Measurements from ENCODE around the gene MISP3.

DNA sequence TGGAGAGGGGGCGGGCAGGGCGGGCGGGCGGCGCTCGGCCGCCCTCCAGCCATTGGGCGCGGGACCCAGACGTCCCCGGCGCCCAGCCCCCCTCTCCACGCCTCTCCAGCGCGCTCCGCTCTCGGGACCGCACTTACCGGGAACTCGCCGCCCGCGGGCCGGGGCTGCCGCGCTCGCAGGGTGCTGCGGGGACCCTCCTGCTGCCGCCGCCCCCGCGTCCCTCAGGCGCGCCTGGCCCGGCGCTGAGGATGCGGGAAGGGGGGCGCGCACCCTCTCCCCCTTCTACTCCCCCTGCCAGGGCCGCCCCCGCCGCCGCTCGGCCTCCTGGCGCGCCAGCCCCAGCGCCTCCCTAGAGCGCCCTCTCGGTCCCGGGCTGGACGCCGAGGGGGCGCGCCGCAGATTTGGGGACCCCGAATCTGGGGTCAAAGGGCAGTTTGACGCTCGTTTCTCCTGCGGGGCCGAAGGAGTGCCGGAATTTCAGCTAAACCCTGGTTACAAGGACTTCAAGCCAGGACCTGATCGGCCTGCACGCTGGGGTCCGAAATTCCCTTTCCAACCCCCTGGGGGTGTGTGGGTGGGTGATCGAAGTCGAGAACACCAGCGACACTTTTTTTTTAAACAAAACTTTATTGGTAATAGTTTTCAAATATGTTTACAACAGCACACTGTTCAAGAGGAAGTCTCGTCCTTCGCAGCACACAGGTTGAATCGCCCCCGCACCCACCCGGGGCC lies 18.7 kb downstream of the MISP3 start:
- no peak for TF ChIP-seq EZH2 (IDR thresholded peaks at IDR 0.05; ENCODE audit: low read length)
- TF ChIP-seq, protein P1, sequence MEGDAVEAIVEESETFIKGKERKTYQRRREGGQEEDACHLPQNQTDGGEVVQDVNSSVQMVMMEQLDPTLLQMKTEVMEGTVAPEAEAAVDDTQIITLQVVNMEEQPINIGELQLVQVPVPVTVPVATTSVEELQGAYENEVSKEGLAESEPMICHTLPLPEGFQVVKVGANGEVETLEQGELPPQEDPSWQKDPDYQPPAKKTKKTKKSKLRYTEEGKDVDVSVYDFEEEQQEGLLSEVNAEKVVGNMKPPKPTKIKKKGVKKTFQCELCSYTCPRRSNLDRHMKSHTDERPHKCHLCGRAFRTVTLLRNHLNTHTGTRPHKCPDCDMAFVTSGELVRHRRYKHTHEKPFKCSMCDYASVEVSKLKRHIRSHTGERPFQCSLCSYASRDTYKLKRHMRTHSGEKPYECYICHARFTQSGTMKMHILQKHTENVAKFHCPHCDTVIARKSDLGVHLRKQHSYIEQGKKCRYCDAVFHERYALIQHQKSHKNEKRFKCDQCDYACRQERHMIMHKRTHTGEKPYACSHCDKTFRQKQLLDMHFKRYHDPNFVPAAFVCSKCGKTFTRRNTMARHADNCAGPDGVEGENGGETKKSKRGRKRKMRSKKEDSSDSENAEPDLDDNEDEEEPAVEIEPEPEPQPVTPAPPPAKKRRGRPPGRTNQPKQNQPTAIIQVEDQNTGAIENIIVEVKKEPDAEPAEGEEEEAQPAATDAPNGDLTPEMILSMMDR (optimal IDR thresholded peaks at IDR 0.05 in 1 of 3, IDR thresholded peaks at IDR 0.05 in 1 of 3, conservative IDR thresholded peaks at IDR 0.05 in 1 of 3; ENCODE audit: extremely low read depth in 1 of 3, insufficient read depth in 2 of 3, low read length in 3 of 3) = peak in 1 of 3 experiments; percentile 15
